MCF 10A (cell line): ENCODE data around the gene NFU1. TPM values are rescaled to one million over a fixed set of nuclear protein-coding genes. Genes with fewer than 3 reads are reported as not detected.
A peak's percentile ranks its signal among the peaks of the same experiment; 100 is the strongest.

Source experiments
- BruUV-seq: library from RNA; stranded (reverse); fragments of 400-500 nt; replicated peaks from 2 replicates; lab custom pipeline; 2021; lab: Mats Ljungman, UMichigan
- CTCF ChIA-PET: fragments of 300-600 bp; sonication (Branson Sonifier 250); formaldehyde crosslinking; extraction: SDS; loops from one replicate; lab custom pipeline; 2021; ENCODE audit warnings: antibody characterized with exemption, inconsistent platforms; lab: Yijun Ruan, JAX
- POLR2A ChIA-PET: fragments of 300-600, 350-650 bp; sonication (Branson Sonifier 250); formaldehyde crosslinking; extraction: SDS; loops from one replicate; lab custom pipeline; 2020; ENCODE audit warnings: antibody characterized with exemption, inconsistent platforms; lab: Yijun Ruan, JAX
- DNase-seq: peaks from one replicate; pipeline ENCODE4 v3.0.0-alpha.2; 2018; ENCODE audit not compliant: unreplicated experiment
- H3K27ac Mint-ChIP-seq: one replicate; pipeline ENCODE4 v1.8.0; 2022; ENCODE audit warnings: mild to moderate bottlenecking, low read depth, mixed read lengths; ENCODE audit not compliant: unreplicated experiment
- H3K27me3 Mint-ChIP-seq: one replicate; pipeline ENCODE4 v1.8.0; 2022; ENCODE audit warnings: mixed read lengths; ENCODE audit not compliant: insufficient read depth, unreplicated experiment
- H3K36me3 Mint-ChIP-seq: one replicate; pipeline ENCODE4 v1.8.0; 2022; ENCODE audit warnings: mild to moderate bottlenecking, moderate library complexity, mixed read lengths; ENCODE audit not compliant: insufficient read depth, unreplicated experiment
- H3K4me1 Mint-ChIP-seq: one replicate; pipeline ENCODE4 v1.8.0; 2022; ENCODE audit warnings: mixed read lengths; ENCODE audit not compliant: insufficient read depth, unreplicated experiment
- H3K4me3 Mint-ChIP-seq: one replicate; pipeline ENCODE4 v1.8.0; 2022; ENCODE audit warnings: mild to moderate bottlenecking, moderate library complexity, mixed read lengths; ENCODE audit not compliant: unreplicated experiment
- H3K9me3 Mint-ChIP-seq: one replicate; pipeline ENCODE4 v1.8.0; 2022; ENCODE audit warnings: mixed read lengths; ENCODE audit not compliant: unreplicated experiment
- intact Hi-C: fragments of 100-400 bp; cut with micrococcal nuclease; formaldehyde crosslinking; loops from 2 replicates; pipeline ENCODE4 v1.14.1; 2022
- total RNA-seq: library from RNA; stranded (reverse); gene quantifications from 2 replicates; pipeline ENCODE4 v1.2.3, GENCODE V29; 2022
- TF ChIP-seq, protein P1 (sequence below): fragments of 200-600 bp; IDR thresholded peaks from one replicate; pipeline ENCODE4 v1.8.0; 2022; ENCODE audit warnings: antibody characterized with exemption, mild to moderate bottlenecking; ENCODE audit not compliant: unreplicated experiment

Gene NFU1
- total RNA-seq, 1 experiment from 2014 or later: 32.3 TPM

- no TSS peak for BruUV-seq
- H3K4me3 Mint-ChIP-seq: no peak overlapping the region
- TF ChIP-seq, protein P1, sequence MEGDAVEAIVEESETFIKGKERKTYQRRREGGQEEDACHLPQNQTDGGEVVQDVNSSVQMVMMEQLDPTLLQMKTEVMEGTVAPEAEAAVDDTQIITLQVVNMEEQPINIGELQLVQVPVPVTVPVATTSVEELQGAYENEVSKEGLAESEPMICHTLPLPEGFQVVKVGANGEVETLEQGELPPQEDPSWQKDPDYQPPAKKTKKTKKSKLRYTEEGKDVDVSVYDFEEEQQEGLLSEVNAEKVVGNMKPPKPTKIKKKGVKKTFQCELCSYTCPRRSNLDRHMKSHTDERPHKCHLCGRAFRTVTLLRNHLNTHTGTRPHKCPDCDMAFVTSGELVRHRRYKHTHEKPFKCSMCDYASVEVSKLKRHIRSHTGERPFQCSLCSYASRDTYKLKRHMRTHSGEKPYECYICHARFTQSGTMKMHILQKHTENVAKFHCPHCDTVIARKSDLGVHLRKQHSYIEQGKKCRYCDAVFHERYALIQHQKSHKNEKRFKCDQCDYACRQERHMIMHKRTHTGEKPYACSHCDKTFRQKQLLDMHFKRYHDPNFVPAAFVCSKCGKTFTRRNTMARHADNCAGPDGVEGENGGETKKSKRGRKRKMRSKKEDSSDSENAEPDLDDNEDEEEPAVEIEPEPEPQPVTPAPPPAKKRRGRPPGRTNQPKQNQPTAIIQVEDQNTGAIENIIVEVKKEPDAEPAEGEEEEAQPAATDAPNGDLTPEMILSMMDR: no peak
- H3K36me3 Mint-ChIP-seq: peaks cover 51% of the 10 kb centered on the region
- DNase-seq: no peak
- no peak overlapping the region for H3K27ac Mint-ChIP-seq
- no peaks in the 10 kb centered on the region for H3K4me1 Mint-ChIP-seq
- ChIA-PET POLR2A (no interaction called here), CTCF (no interaction called here)
- intact Hi-C loops: no loop called here
- H3K27me3 Mint-ChIP-seq: no peaks in the 10 kb centered on the region
- no peaks in the 10 kb centered on the region for H3K9me3 Mint-ChIP-seq
These were observed 40.0 kb downstream of the NFU1 start for GRCh38 chr2:69397234-69397633.

- H3K4me1 Mint-ChIP-seq: no peaks in the 10 kb centered on the region
- ChIA-PET POLR2A (no interaction called here), CTCF (no interaction called here)
- H3K36me3 Mint-ChIP-seq: peaks cover 43% of the 10 kb centered on the region
- BruUV-seq: no TSS peak
- intact Hi-C loops: no loop called here
- no peak overlapping the region for H3K4me3 Mint-ChIP-seq
- DNase-seq: no peak
- H3K9me3 Mint-ChIP-seq: no peaks in the 10 kb centered on the region
- TF ChIP-seq, protein P1: no peak
- H3K27me3 Mint-ChIP-seq: no peaks in the 10 kb centered on the region
- no peak overlapping the region for H3K27ac Mint-ChIP-seq
These were observed 41.4 kb downstream of the NFU1 start for GRCh38 chr2:69395866-69396265.

GRCh38 chr2:69393963-69394362 lies 43.3 kb downstream of the NFU1 start:
- H3K4me1 Mint-ChIP-seq: no peaks in the 10 kb centered on the region
- no peak for DNase-seq
- H3K27ac Mint-ChIP-seq: peak overlapping the region; percentile 28
- H3K9me3 Mint-ChIP-seq: no peaks in the 10 kb centered on the region
- TF ChIP-seq, protein P1: no peak
- ChIA-PET CTCF (no interaction called here), POLR2A (interaction anchor here (0.6 kb wide), 1 partner anchor 76 kb away, joined by 6 read pairs; no protein-coding TSS in a partner anchor)
- no TSS peak for BruUV-seq
- no peaks in the 10 kb centered on the region for H3K27me3 Mint-ChIP-seq
- H3K36me3 Mint-ChIP-seq: peaks cover 30% of the 10 kb centered on the region
- intact Hi-C loops: no loop called here
- no peak overlapping the region for H3K4me3 Mint-ChIP-seq

GRCh38 chr2:69390471-69390870 lies 46.8 kb downstream of the NFU1 start:
- intact Hi-C loops: no loop called here
- H3K4me3 Mint-ChIP-seq: no peak overlapping the region
- CTCF ChIA-PET: interaction anchor here (0.6 to 1.2 kb wide), 4 partner anchors 13 to 681 kb away, joined by 3 to 5 read pairs (median 4); no protein-coding TSS in a partner anchor
- H3K4me1 Mint-ChIP-seq: peaks cover 10% of the 10 kb centered on the region
- no peak for DNase-seq
- H3K36me3 Mint-ChIP-seq: peaks cover 11% of the 10 kb centered on the region
- BruUV-seq: no TSS peak
- no peaks in the 10 kb centered on the region for H3K9me3 Mint-ChIP-seq
- POLR2A ChIA-PET: interaction anchor here (1.4 kb wide), 1 partner anchor 9 kb away, joined by 5 read pairs; no protein-coding TSS in a partner anchor
- no peak overlapping the region for H3K27ac Mint-ChIP-seq
- TF ChIP-seq, protein P1: no peak
- H3K27me3 Mint-ChIP-seq: no peaks in the 10 kb centered on the region
